Caco-2 (cell line): Measurements from ENCODE around the gene SRL. TPM values are rescaled to one million over a fixed set of nuclear protein-coding genes. Genes with fewer than 3 reads are reported as not detected.

ENCODE experiments used
- BruUV-seq: library from RNA; stranded (reverse); fragments of 400-500 nt; replicated peaks from 2 replicates; lab custom pipeline; 2021; lab: Mats Ljungman, UMichigan
- CTCF ChIA-PET: fragments of 300-600 bp; sonication (Branson Sonifier 250); formaldehyde crosslinking; loops from one replicate; lab custom pipeline; 2022; ENCODE audit warnings: antibody characterized with exemption; lab: Charles Lee
- POLR2A ChIA-PET: fragments of 300-600 bp; sonication (Branson Sonifier 250); formaldehyde crosslinking; loops from one replicate; lab custom pipeline; 2022; ENCODE audit warnings: antibody characterized with exemption; lab: Charles Lee
- DNase-seq, 2 experiments: peaks; one replicate each; pipeline versions ENCODE4 v3.0.0 to v3.0.0-alpha.2; 2020 to 2022
- H3K27me3 ChIP-seq: replicated peaks from 2 replicates; pipeline ENCODE4 v1.6.0; 2011; ENCODE audit warnings: low read length; ENCODE audit not compliant: control insufficient read depth, insufficient read depth
- H3K36me3 ChIP-seq: 2 replicates; pipeline ENCODE4 v1.5.1; 2011; ENCODE audit warnings: low read length; ENCODE audit not compliant: control insufficient read depth, insufficient read depth
- H3K4me1 ChIP-seq: fragments of 250-450 bp; sonication (Bioruptor Pico); 2 replicates; pipeline ENCODE4 v1.5.1; 2020; ENCODE audit warnings: mild to moderate bottlenecking
- H3K4me3 ChIP-seq: 2 replicates; pipeline ENCODE4 v1.5.1; 2011; ENCODE audit warnings: low read depth, mild to moderate bottlenecking, control low read depth, low read length
- H3K9me3 ChIP-seq: fragments of 250-450 bp; sonication (Bioruptor Pico); 2 replicates; pipeline ENCODE4 v1.5.1; 2020; ENCODE audit warnings: mild to moderate bottlenecking, moderate library complexity
- H3K27ac Mint-ChIP-seq: one replicate; pipeline ENCODE4 v1.8.0; 2022; ENCODE audit warnings: mixed read lengths; ENCODE audit not compliant: unreplicated experiment
- H3K27me3 Mint-ChIP-seq: one replicate; pipeline ENCODE4 v1.8.0; 2022; ENCODE audit warnings: mixed read lengths; ENCODE audit not compliant: insufficient read depth, unreplicated experiment
- H3K36me3 Mint-ChIP-seq: one replicate; pipeline ENCODE4 v1.8.0; 2022; ENCODE audit warnings: mild to moderate bottlenecking, mixed read lengths; ENCODE audit not compliant: insufficient read depth, unreplicated experiment
- H3K4me1 Mint-ChIP-seq: one replicate; pipeline ENCODE4 v1.8.0; 2022; ENCODE audit warnings: low read depth, mixed read lengths; ENCODE audit not compliant: unreplicated experiment
- H3K4me3 Mint-ChIP-seq: one replicate; pipeline ENCODE4 v1.8.0; 2022; ENCODE audit warnings: mild to moderate bottlenecking, moderate library complexity, mixed read lengths; ENCODE audit not compliant: unreplicated experiment
- H3K9me3 Mint-ChIP-seq: one replicate; pipeline ENCODE4 v1.8.0; 2022; ENCODE audit warnings: mixed read lengths; ENCODE audit not compliant: unreplicated experiment
- CTCF ChIP-seq, 2 experiments: fragments of 200-600 bp in 1 of 2; IDR thresholded peaks; 1 replicate in 1 of 2; 2 replicates in 1 of 2; pipeline versions ENCODE4 v1.5.1 to v1.8.0; 2011 to 2022; ENCODE audit warnings: antibody characterized with exemption in 1 of 2, control low read depth in 1 of 2, inconsistent platforms in 1 of 2, low read depth in 1 of 2, low read length in 1 of 2, mild to moderate bottlenecking in 1 of 2, moderate library complexity in 1 of 2; ENCODE audit not compliant: insufficient read depth in 1 of 2, severe bottlenecking in 1 of 2, unreplicated experiment in 1 of 2
- intact Hi-C: fragments of 100-400 bp; cut with micrococcal nuclease; formaldehyde crosslinking; loops from one replicate; pipeline ENCODE4 v1.10.0; 2022; ENCODE audit not compliant: unreplicated experiment
- total RNA-seq: library from RNA; stranded (reverse); gene quantifications from 2 replicates; pipeline ENCODE4 v1.2.3, GENCODE V29; 2022

The SRL gene
- total RNA-seq, 1 experiment from 2014 or later = not detected

- CTCF ChIA-PET = no interaction called here
- no TSS peak for BruUV-seq
Observed at GRCh38 chr16:4206680-4207079, 35.2 kb downstream of the SRL start.

GRCh38 chr16:4205971-4206370 lies 35.9 kb downstream of the SRL start:
- Mint-ChIP-seq H3K4me1 (no peaks in the 10 kb centered on the region), H3K27me3 (no peaks in the 10 kb centered on the region), H3K27ac (no peak overlapping the region), H3K36me3 (no peaks in the 10 kb centered on the region), H3K9me3 (no peaks in the 10 kb centered on the region), H3K4me3 (no peak overlapping the region)
- Histone ChIP-seq H3K36me3 (no peaks in the 10 kb centered on the region), H3K9me3 (no peaks in the 10 kb centered on the region), H3K27me3 (no peaks in the 10 kb centered on the region), H3K4me1 (no peaks in the 10 kb centered on the region), H3K4me3 (no peak overlapping the region)
- no TSS peak for BruUV-seq
- no peak for DNase-seq
- TF ChIP-seq CTCF (IDR thresholded peaks at IDR 0.05; ENCODE audit: insufficient read depth in 1 of 2, low read depth in 1 of 2, low read length in 1 of 2, severe bottlenecking in 1 of 2, unreplicated experiment in 1 of 2) = no peak
- ChIA-PET CTCF (interaction anchor here (0.7 kb wide), 1 partner anchor 197 kb away, joined by 3 read pairs; no protein-coding TSS in a partner anchor), POLR2A (interaction anchor here (0.6 kb wide), 1 partner anchor 189 kb away, joined by 3 read pairs; no protein-coding TSS in a partner anchor)
- intact Hi-C loops = no loop called here

More at GRCh38 chr16:4206680-4207079, 35.2 kb downstream of the SRL start:
- Mint-ChIP-seq H3K36me3 (no peaks in the 10 kb centered on the region), H3K27me3 (no peaks in the 10 kb centered on the region), H3K27ac (no peak overlapping the region), H3K4me3 (no peak overlapping the region), H3K9me3 (no peaks in the 10 kb centered on the region), H3K4me1 (no peaks in the 10 kb centered on the region)
- POLR2A ChIA-PET = no interaction called here
- no peaks in the 10 kb centered on the region for H3K4me1 ChIP-seq
- no peaks in the 10 kb centered on the region for H3K9me3 ChIP-seq
- no peaks in the 10 kb centered on the region for H3K36me3 ChIP-seq
- H3K27me3 ChIP-seq = no peaks in the 10 kb centered on the region
- TF ChIP-seq CTCF (IDR thresholded peaks at IDR 0.05; ENCODE audit: insufficient read depth in 1 of 2, low read depth in 1 of 2, low read length in 1 of 2, severe bottlenecking in 1 of 2, unreplicated experiment in 1 of 2) = no peak
- no peak for DNase-seq
- intact Hi-C loops = no loop called here
- no peak overlapping the region for H3K4me3 ChIP-seq

- ChIA-PET CTCF (interaction anchor here (5.4 kb wide), 1 partner anchor 49 kb away, joined by 103 read pairs; no protein-coding TSS in a partner anchor), POLR2A (no interaction called here)
- Mint-ChIP-seq H3K4me3 (no peak overlapping the region), H3K27ac (no peak overlapping the region), H3K36me3 (no peaks in the 10 kb centered on the region), H3K4me1 (no peaks in the 10 kb centered on the region), H3K9me3 (no peaks in the 10 kb centered on the region), H3K27me3 (no peaks in the 10 kb centered on the region)
- H3K4me1 ChIP-seq = no peaks in the 10 kb centered on the region
- no peaks in the 10 kb centered on the region for H3K36me3 ChIP-seq
- BruUV-seq = no TSS peak
- DNase-seq = no peak
- no peaks in the 10 kb centered on the region for H3K27me3 ChIP-seq
- intact Hi-C loops = no loop called here
- no peak overlapping the region for H3K4me3 ChIP-seq
- H3K9me3 ChIP-seq = no peaks in the 10 kb centered on the region
- no peak for TF ChIP-seq CTCF (IDR thresholded peaks at IDR 0.05; ENCODE audit: insufficient read depth in 1 of 2, low read depth in 1 of 2, low read length in 1 of 2, severe bottlenecking in 1 of 2, unreplicated experiment in 1 of 2)
Observed at GRCh38 chr16:4204521-4204920, 37.4 kb downstream of the SRL start.
